ENCODE data around the gene SLC9A3. TPM values are rescaled to one million over a fixed set of nuclear protein-coding genes. Genes with fewer than 3 reads are reported as not detected.

SLC9A3 gene
- total RNA-seq, result 1 to 10 TPM; 1.2 to 1.6 TPM

- CTCF ChIA-PET, result no interaction called here
- H3K27me3 Mint-ChIP-seq, result peaks cover 54% of the 10 kb centered on the region
- no peak for DNase-seq
- H3K9me3 Mint-ChIP-seq, result no peaks in the 10 kb centered on the region
- POLR2A ChIA-PET, result interaction anchor here (1.2 kb wide), 1 partner anchor 20 kb away, joined by 3 read pairs; no protein-coding TSS in a partner anchor
- no peak within 1 kb of the TSS for H3K4me3 Mint-ChIP-seq
- H3K27ac Mint-ChIP-seq, result no peak within 1 kb of the TSS
- no peaks in the 10 kb centered on the region for H3K36me3 Mint-ChIP-seq (ENCODE audit: low read depth)
- H3K4me1 Mint-ChIP-seq, result peaks cover 36% of the 10 kb centered on the region
Measured at GRCh38 chr5:524234-524972, at the start of gene SLC9A3. SLC9A3 (minus strand) TSS chr5:524449.

GRCh38 chr5:573976-574375 lies 49.7 kb upstream of the SLC9A3 start:
- Mint-ChIP-seq H3K9me3 (peaks cover 2% of the 10 kb centered on the region), H3K27me3 (peaks cover 12% of the 10 kb centered on the region), H3K36me3 (ENCODE audit: low read depth) (no peaks in the 10 kb centered on the region), H3K4me1 (no peaks in the 10 kb centered on the region), H3K27ac (no peak overlapping the region), H3K4me3 (no peak overlapping the region)
- POLR2A ChIA-PET, result no interaction called here
- no peak for DNase-seq
- CTCF ChIA-PET, result no interaction called here

GRCh38 chr5:573206-573605 lies 49.0 kb upstream of the SLC9A3 start:
- no peak overlapping the region for H3K4me3 Mint-ChIP-seq
- no peaks in the 10 kb centered on the region for H3K4me1 Mint-ChIP-seq
- peaks cover 2% of the 10 kb centered on the region for H3K9me3 Mint-ChIP-seq
- H3K27me3 Mint-ChIP-seq, result peaks cover 10% of the 10 kb centered on the region
- DNase-seq, result no peak
- POLR2A ChIA-PET, result no interaction called here
- CTCF ChIA-PET, result no interaction called here
- H3K36me3 Mint-ChIP-seq (ENCODE audit: low read depth), result no peaks in the 10 kb centered on the region
- no peak overlapping the region for H3K27ac Mint-ChIP-seq

- DNase-seq, result no peak
- Mint-ChIP-seq H3K4me1 (no peaks in the 10 kb centered on the region), H3K4me3 (no peak overlapping the region), H3K9me3 (no peaks in the 10 kb centered on the region), H3K27ac (no peak overlapping the region), H3K27me3 (peaks cover 12% of the 10 kb centered on the region), H3K36me3 (ENCODE audit: low read depth) (no peaks in the 10 kb centered on the region)
- CTCF ChIA-PET, result no interaction called here
- POLR2A ChIA-PET, result no interaction called here
Measured at GRCh38 chr5:572398-573019, 48.3 kb upstream of the SLC9A3 start.

- Mint-ChIP-seq H3K9me3 (no peaks in the 10 kb centered on the region), H3K4me1 (no peaks in the 10 kb centered on the region), H3K4me3 (no peak overlapping the region), H3K36me3 (ENCODE audit: low read depth) (no peaks in the 10 kb centered on the region), H3K27ac (no peak overlapping the region), H3K27me3 (peaks cover 18% of the 10 kb centered on the region)
- DNase-seq, result peak; percentile 6
- POLR2A ChIA-PET, result no interaction called here
- CTCF ChIA-PET, result no interaction called here
Measured at GRCh38 chr5:571791-572190, 47.5 kb upstream of the SLC9A3 start.

GRCh38 chr5:570886-571285 lies 46.6 kb upstream of the SLC9A3 start:
- Mint-ChIP-seq H3K9me3 (no peaks in the 10 kb centered on the region), H3K4me3 (no peak overlapping the region), H3K27ac (no peak overlapping the region), H3K36me3 (ENCODE audit: low read depth) (no peaks in the 10 kb centered on the region), H3K27me3 (peaks cover 22% of the 10 kb centered on the region), H3K4me1 (no peaks in the 10 kb centered on the region)
- no peak for DNase-seq
- CTCF ChIA-PET, result no interaction called here
- POLR2A ChIA-PET, result no interaction called here

GRCh38 chr5:570446-570845 lies 46.2 kb upstream of the SLC9A3 start:
- no peak overlapping the region for H3K4me3 Mint-ChIP-seq
- H3K9me3 Mint-ChIP-seq, result no peaks in the 10 kb centered on the region
- H3K4me1 Mint-ChIP-seq, result no peaks in the 10 kb centered on the region
- H3K27me3 Mint-ChIP-seq, result peaks cover 21% of the 10 kb centered on the region
- ChIA-PET CTCF (no interaction called here), POLR2A (no interaction called here)
- no peaks in the 10 kb centered on the region for H3K36me3 Mint-ChIP-seq (ENCODE audit: low read depth)
- no peak overlapping the region for H3K27ac Mint-ChIP-seq
- no peak for DNase-seq

- Mint-ChIP-seq H3K36me3 (ENCODE audit: low read depth) (no peaks in the 10 kb centered on the region), H3K27me3 (peaks cover 17% of the 10 kb centered on the region), H3K4me3 (no peak overlapping the region), H3K9me3 (no peaks in the 10 kb centered on the region), H3K27ac (no peak overlapping the region), H3K4me1 (no peaks in the 10 kb centered on the region)
- DNase-seq, result peak; percentile 12
- CTCF ChIA-PET, result no interaction called here
- POLR2A ChIA-PET, result no interaction called here
Measured at GRCh38 chr5:569868-570361, 45.7 kb upstream of the SLC9A3 start.

- CTCF ChIA-PET, result no interaction called here
- H3K4me3 Mint-ChIP-seq, result no peak overlapping the region
- H3K36me3 Mint-ChIP-seq (ENCODE audit: low read depth), result no peaks in the 10 kb centered on the region
- POLR2A ChIA-PET, result no interaction called here
- no peak overlapping the region for H3K27ac Mint-ChIP-seq
- peaks cover 17% of the 10 kb centered on the region for H3K27me3 Mint-ChIP-seq
- peak; percentile 11 for DNase-seq
- H3K4me1 Mint-ChIP-seq, result no peaks in the 10 kb centered on the region
- H3K9me3 Mint-ChIP-seq, result no peaks in the 10 kb centered on the region
Measured at GRCh38 chr5:569358-569867, 45.2 kb upstream of the SLC9A3 start.

- Mint-ChIP-seq H3K27me3 (peaks cover 17% of the 10 kb centered on the region), H3K36me3 (ENCODE audit: low read depth) (no peaks in the 10 kb centered on the region), H3K9me3 (no peaks in the 10 kb centered on the region), H3K27ac (no peak overlapping the region), H3K4me3 (no peak overlapping the region), H3K4me1 (no peaks in the 10 kb centered on the region)
- ChIA-PET POLR2A (no interaction called here), CTCF (no interaction called here)
- DNase-seq, result no peak
Measured at GRCh38 chr5:568809-569208, 44.6 kb upstream of the SLC9A3 start.

- CTCF ChIA-PET, result no interaction called here
- peak; percentile 12 for DNase-seq
- Mint-ChIP-seq H3K9me3 (no peaks in the 10 kb centered on the region), H3K27me3 (peaks cover 16% of the 10 kb centered on the region), H3K27ac (no peak overlapping the region), H3K36me3 (ENCODE audit: low read depth) (no peaks in the 10 kb centered on the region), H3K4me1 (no peaks in the 10 kb centered on the region), H3K4me3 (no peak overlapping the region)
- POLR2A ChIA-PET, result no interaction called here
Measured at GRCh38 chr5:568061-568781, 44.0 kb upstream of the SLC9A3 start.

- Mint-ChIP-seq H3K4me1 (no peaks in the 10 kb centered on the region), H3K4me3 (no peak overlapping the region), H3K9me3 (no peaks in the 10 kb centered on the region), H3K27ac (no peak overlapping the region), H3K36me3 (ENCODE audit: low read depth) (no peaks in the 10 kb centered on the region), H3K27me3 (peaks cover 16% of the 10 kb centered on the region)
- ChIA-PET POLR2A (no interaction called here), CTCF (no interaction called here)
- DNase-seq, result no peak
Measured at GRCh38 chr5:567664-568060, 43.4 kb upstream of the SLC9A3 start.

- H3K27me3 Mint-ChIP-seq, result peaks cover 16% of the 10 kb centered on the region
- no peaks in the 10 kb centered on the region for H3K9me3 Mint-ChIP-seq
- H3K27ac Mint-ChIP-seq, result no peak overlapping the region
- no peaks in the 10 kb centered on the region for H3K36me3 Mint-ChIP-seq (ENCODE audit: low read depth)
- POLR2A ChIA-PET, result no interaction called here
- H3K4me3 Mint-ChIP-seq, result no peak overlapping the region
- H3K4me1 Mint-ChIP-seq, result no peaks in the 10 kb centered on the region
- peak; percentile 14 for DNase-seq
- CTCF ChIA-PET, result no interaction called here
Measured at GRCh38 chr5:566636-567309, 42.5 kb upstream of the SLC9A3 start.
